ENCODE data around the gene TMEM248.
"Not testable (repeated sequence)": the region's sequence is repeated elsewhere in the genome, so short reads cannot be mapped to it uniquely, and the experiment has no call there.

TMEM248 gene, protein sequence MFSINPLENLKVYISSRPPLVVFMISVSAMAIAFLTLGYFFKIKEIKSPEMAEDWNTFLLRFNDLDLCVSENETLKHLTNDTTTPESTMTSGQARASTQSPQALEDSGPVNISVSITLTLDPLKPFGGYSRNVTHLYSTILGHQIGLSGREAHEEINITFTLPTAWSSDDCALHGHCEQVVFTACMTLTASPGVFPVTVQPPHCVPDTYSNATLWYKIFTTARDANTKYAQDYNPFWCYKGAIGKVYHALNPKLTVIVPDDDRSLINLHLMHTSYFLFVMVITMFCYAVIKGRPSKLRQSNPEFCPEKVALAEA

DNA sequence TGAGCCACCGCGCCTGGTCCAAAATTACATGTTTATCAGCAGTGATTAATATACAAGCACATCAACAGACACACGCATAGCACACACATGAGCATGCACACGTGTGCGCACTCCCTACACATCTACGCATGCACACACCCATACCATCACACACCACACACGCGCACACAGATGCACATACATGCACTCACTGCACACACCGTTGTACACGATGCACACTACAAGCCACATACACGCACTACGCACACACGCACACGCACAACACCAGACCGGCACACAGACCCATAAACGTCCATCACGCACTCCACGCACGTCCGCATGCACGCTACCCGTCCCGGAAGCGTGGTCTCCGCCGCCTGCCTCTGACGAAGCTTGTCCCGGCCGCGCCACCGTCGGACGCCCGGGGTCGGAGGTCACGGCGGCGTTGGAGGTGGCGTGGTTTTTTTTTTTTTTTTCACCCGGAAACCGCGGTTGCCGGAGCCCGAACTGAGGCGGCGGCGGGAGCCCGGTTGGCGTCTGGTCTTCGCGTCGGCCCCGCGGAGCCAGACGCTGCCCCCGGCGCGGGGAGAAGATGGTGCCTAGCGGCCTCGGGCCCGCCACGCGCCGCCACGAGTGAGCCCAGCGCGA, at the start of gene TMEM248:
Gene TMEM248 (plus strand): TSS at position 457 of the 627 bp plus-strand sequence. CDS start 20,641 bp downstream, outside the sequence.
- DNase-seq: peak; percentile 52

DNA sequence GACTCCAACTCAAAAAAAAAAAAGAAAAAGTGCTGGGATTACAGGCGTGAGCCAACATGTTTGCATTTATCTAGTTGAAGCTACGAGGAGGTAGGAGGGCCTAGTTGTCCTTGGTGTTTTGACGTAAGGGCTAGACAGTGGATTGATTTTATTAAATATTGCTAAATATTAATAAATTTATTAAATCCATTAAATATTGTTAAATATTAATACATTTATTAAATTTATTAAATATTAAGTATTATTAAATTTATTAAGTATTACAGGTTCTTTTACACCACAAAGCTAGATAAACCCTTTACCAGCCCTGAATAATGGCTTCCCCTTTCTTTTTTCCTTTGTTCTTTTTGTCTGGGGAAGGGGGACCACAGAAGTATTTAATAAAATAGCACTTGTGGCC, 47.5 kb upstream of the TMEM248 start:
- no peak for DNase-seq

DNA sequence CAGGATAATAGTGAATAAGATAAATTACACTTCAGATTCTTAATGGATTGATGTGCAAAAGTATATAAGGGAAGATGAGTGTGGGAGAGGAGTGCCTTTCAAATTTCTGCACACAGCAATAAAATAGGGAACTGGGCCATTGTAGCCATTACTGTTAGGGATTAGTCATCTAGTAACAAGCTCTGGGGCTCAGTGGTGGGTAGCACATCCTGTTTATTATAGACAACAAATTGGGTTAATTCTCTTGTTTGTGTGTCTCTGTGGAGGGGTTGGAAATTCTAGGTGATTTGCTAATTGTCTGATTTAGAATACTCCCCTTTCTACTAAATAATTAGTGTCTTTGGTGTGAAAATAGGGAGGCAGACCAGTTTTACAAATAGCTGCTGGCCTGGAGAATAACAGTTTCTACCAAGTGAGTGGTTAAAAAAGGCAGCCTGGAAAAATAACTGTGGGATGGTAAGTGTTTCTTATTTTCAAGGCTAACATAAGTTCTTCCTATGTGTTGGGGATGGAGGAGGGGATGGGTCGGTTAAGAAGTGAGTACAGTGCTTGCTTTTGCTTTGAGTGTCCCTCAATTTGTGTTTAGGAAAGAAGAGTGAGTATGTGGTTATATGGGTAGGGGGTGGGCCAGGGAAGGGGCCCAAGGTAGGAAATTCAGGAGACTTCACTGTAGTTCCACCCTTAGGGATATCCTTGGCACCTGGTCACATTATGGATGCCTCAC, 43.3 kb upstream of the TMEM248 start:
- DNase-seq: no peak

DNA sequence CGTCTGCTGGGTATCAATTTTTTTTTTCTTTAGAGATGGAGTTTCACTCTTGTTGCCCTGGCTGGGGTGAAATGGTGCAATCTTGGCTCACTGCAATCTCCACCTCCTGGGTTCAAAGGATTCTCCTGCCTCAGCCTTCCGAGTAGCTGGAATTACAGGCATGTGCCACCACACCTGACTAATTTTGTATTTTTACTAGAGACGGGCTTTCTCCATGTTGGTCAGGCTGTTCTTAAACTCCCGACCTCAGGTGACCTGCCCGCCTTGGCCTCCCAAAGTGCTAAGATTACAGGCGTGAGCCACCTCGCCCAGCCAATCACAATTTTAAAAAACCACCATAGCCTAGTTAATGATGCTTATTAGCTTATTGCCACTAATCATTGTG, 42.7 kb upstream of the TMEM248 start:
- DNase-seq: not testable (repeated sequence)

DNA sequence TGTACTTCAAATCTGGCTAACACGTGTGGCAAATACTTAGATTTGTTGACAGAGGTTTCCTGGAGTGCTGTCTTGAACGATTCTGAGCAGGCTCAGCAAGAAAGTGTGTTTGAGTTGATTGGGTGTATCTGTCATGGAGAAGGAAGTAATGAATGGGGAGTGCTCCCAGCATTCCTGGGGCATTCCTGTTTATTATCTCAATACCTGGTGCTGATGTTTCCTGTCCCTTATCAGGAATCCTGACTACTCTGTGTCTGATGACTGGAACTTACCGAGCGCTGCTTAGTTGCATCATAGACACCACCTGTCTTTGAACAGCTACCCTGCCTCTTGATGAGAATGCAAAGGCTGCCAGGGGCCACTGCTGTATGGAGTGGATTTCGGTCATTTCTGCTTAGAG, 41.0 kb upstream of the TMEM248 start:
- DNase-seq: no peak

DNA sequence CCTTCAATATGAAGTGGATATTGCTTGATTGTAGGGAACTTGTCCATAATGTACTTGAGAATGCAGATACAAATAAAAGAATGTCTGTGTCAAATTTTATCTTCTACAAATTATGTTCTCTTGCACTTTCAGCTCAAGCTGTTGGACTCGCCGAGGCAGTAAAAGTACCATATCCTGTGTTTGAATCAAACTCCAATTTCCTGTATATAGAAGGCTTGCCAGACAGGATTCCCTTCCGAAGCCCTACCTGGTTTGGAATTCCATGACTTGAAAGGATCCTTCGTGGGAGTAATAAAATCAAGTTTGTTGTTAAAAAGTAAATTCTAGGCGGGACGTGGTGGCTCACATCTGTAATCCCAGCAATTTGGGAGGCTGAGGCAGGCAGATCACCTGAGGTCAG, 40.4 kb upstream of the TMEM248 start:
- not testable (repeated sequence) for DNase-seq

DNA sequence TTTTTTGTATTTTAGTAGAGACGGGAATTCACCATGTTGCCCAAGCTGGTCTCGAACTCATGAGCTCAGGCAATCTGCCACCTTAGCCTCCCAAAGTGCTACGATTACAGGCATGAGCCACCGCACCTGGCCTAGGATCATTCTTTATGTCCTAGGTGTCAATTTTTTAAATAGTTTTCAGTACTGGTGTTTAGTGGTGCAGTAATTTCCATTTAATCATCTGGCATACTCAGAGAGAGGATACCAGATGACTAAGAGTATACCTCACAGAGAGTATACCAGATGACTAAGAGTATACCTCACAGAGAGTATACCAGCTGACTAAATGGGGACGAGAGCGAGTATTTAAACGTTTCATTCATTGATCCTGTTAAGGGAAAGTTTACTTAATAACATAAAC, 37.3 kb upstream of the TMEM248 start:
- no peak for DNase-seq

DNA sequence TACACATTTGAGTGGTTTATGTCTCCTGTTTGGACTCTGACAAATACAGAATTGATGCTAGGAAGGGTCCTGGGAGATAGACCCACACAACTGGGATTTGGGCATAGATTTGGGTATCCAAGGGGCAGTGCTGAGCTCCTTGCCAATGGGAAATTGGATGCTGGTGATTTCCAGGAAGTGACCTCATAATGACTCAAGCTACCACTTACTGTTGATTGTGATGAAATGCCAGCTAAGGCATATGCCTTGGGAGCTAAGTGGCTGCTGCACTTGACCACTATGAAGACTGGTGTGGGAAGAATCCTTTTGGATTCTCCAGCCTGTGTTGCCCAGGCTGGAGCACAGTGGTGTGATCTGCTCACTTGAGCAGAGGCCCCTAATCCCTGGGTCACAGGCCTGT, 36.5 kb upstream of the TMEM248 start:
- not testable (repeated sequence) for DNase-seq

DNA sequence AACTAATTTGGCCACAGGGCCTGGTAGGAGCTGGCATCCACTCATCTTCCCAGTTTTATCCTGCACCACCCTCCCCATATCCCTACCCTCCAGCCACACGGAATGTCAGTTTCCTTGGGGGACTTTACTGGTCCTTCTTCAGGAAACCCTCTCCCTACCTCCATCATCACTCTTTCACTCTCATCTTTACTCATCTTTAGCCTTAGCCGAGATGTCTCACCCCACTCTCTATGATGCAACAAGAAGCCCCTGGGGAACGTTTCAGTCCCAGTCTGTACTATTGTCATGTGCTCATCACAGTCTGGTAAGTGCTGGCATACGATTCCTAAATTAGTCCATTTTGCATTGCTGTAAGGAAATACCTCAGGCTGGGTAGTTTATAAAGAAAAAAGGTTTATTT, 34.9 kb upstream of the TMEM248 start:
- DNase-seq: no peak

DNA sequence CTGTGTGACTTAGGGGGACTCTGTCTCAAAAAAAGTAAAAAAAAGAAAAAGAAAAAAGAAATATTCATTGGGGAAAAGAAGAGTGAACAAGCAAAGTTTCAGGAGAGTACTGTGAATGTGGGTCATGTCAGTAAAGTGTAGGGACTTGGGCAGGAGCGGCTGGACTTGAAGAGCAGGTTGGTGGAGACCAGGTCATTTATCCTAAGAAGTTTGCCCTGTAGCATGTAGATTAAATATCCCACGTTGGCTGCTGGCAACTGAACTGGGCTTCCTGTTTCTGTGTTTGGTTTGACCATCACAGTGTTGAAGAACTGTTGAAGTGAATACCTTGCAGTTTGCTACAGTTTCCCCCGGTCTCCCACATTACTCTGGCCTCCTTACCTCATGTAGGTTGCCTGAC, 32.8 kb upstream of the TMEM248 start:
- DNase-seq: not testable (repeated sequence)

DNA sequence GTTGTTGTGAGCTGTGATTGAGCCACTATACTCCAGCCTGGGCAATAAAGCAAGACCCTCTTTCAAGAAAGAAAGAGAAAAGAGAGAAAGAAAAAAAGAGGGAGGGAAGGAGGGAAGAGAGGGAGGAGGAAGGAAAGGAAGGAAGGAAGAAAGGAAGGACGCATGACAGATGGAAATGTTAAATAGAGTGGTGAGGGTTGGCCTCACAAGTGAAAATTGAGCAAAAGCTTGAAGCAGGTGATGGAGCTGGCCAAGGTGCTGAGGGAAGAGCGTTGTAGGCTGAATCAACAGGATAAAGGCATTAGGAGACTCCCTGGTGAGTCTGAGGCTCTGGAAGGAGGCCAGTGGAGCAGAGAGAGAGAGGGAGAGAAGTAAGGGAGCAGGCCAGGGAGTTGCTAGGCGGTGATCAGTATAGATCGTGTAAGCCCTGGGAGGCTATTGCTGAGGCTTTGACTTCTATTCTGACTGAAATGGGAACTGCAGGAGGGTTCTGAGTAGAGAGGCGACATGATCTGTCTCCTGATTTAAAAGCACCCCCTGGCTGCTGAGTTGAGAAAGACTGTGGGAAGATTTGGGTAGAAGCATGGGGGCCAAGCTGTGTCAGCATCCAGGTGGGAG, 26.5 kb upstream of the TMEM248 start:
- no peak for DNase-seq

DNA sequence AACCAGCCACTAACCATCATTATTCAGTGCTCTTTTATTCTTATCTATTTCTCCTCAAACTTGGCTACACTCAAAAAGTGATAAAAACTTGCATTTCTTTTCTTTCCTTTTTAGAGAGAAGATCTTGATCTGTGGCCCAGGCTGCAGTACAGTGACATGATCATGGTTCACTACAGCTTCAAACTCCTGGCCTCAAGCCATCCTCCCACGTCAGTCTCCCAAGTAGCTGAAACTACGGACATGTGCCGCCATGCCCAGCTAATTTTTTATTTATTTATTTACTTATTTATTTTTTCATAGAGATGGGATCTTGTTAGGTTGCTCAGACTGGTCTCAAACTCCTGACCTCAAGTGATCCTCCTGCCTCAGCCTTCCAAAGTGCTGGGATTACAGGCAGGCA, 24.6 kb upstream of the TMEM248 start:
- no peak for DNase-seq

DNA sequence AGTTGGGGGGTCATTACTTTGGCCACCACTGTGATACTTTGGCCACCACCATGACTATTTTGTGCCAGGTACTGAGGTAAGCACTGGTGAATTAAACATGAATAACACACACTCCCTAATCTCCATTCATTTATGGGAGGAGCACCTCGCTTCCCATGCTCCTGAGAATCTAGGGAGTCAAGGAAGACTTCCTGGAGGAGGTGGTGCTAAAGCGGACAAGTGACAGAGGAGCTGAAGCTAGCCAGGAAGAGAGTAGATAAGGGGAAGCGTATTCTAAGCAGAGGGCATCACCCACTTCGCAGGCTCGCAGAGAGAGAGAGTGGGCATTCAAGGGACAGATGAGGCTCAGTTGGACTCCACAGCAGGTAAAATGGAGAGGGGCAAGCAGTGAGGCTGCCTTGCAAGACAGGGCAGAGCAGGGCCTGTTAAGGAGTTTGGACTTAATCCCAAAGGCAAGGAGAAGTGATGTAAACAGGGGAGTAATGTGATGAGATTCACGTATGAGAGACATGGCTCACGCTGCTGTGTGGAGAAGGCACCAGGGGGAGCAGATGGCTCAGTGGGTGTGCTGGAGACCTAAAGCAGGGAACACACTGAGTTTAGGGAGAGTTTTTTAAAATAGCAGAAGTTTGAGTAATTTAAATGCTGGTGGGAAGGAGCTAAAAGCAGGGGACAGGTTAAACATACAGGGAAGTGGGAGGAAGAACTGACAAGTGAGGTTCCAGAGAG, 21.3 kb upstream of the TMEM248 start:
- DNase-seq: no peak

DNA sequence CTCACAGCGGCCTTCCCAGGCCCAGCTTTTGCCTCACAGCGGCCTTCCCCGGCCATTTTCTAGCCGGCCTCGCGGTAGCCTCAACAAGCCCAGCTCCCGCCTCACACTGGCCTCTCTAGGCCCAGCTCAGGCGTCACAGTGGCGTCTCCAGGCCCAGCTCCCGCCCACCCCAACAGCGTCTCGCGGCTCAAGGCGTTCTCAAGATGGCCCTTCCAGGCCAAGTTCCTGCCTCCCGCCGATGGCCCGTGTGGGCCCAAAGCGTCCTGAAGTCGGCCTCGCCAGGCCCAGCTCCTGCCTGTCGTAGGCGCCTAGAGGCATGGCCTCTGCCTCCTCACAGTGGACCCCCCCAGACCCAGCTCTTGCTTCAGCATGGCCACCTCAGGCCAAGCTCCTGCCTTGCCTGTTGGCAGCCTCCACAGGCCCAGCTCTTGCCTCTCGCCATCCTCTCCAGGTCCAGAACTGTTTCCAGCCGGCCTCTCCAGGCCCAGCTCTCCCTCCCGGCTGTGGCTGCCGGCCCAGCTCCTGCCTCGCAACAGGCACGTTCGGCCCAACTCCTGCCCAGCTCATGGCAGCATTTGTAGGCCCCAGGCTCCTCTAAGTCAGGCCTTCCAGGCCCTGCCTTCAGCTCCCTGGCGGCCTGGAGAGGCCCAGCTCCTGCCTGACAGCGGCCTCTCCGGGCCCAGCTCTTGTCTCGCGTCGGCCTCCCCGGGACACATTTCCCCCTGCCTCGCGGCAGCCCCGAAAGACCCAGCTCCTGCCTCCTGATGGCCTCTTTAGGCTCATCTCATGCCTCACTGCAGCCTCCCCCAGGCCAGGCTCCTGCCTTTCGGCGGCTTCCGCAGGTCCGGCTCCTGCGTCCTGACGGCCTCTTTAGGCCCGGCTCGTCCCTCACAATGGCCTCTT, 18.8 kb upstream of the TMEM248 start:
- DNase-seq: no peak

DNA sequence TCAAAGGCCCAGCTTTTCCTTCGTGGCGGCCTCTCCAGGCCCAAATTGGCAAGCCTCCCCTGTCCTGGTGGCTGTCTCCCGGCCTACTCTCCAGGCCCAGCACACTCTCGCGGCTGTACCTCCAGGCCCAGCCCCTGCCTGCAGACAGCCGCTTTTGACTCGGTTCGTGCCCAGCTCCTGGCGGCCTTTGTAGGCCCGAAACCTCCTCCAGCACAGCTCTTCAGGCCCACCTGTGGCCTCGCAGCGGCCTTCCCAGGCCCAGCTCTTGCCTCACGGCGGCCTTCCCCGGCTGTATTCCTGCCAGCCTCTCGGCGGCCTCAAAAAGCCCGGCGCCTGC, 18.2 kb upstream of the TMEM248 start:
- no peak for DNase-seq

DNA sequence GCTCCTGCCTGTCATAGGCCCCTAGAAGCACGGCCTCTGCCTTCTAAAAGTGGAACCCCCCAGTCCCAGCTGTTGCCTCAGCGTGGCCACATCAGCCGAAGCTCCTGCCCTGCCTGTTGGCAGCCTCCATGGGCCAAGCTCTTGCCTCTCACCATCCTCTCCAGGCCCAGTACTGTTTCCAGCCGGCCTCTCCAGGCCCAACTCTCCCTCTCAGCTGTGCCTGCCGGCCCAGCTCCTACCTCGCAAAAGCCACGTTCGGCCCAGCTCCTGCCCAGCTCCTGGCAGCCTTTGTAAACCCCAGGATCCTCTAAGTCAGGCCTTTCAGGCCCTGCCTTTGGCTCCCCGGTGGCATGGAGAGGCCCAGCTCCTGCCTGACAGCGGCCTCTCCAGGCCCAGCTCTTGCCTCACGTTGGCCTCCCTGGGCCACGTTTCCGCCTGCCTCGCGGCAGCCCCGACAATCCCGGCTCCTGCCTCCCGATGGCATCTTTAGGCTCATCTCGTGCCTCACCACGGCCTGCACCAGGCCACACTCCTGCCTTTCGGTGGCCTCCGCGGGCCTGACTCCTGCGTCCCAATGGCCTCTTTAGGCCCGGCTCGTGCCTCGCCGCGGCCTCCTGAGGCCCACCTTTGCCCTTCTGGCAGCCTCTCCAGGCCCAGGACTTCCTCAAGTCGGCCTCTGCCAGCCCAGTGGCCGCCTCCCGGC, 17.5 kb upstream of the TMEM248 start:
- no peak for DNase-seq

DNA sequence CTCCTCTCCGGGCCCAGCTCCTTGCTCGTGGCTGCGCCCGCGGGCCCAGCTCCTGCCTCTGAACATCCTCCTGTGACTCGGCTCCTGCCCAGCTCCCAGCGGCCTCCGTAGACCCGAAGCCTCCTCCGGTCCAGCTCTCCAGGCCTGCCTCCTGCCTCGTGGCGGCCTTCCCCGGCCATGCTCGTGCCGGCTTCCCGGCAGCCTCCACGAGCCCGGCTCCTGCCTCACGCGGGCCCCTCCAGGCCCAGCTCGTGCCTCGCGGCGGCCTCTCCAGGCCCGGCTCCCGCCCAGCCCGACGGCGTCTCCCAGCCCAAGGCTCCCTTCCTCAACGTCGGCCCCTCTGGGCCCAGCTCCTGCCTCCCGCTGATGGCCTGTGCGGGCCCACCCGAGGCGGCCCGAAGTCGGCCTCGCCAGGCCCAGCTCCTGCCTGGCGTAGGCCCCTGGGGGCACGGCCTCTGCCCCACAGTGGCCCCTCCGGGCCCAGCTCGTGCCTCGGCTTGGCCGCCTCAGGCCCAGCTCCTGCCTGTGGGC, 16.9 kb upstream of the TMEM248 start:
- DNase-seq: no peak

DNA sequence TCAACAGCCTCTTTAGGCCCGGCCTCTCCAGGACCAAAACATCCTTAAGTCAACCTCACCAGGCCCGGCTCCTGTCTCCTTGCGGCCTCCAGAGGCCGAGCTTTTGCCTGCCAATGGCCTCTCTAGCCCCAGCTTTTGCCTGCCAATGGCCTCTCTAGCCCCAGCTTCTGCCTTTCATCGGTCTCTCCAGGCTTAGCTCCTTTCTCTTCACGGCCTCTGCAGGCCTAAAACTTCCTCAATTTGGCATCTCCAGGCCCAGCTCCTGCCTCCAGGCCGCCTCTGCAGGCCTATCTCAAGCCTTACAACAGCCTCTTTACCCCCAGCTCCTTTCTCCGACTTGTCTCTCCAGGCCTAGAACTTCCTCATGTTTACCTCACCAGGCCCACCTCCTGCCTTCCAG, 15.7 kb upstream of the TMEM248 start:
- DNase-seq: no peak

DNA sequence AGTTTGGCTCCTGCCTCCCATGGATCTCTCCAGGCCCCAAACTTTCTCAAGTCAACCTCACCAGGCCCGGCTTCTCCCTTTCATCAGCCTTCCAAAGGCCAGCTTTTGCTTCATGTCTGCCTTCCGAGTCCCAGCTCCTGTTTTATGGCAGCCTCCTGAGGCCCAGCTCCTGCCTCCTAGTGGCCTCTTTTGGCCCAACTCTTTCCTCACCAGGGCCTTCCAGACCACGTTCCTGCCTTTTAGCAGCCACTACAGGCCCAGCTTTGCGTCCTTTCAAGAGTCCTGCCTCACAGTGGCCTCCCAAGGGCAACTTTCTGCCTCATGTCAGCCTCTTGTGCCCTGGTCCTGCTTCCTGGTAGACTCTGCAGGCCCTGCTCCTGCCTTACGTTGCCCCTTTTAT, 15.3 kb upstream of the TMEM248 start:
- DNase-seq: no peak

DNA sequence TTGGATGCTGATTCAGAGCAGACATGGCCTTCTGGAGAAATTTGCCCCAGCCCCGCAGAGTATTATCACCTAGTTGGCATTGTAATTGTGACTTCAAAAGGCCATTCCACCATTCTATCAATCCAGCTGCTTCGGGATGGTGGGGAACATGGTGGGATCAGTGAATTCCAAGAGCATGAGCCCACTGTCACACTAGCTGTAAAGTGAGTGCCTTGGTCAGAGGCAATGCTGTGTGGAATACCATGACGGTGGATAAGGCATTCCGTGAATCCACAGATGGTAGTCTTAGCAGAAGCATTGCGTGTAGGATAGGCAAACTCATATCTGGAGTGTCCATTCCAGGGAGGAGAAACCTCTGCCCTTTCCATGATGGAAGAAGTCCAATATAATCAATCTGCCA, 13.3 kb upstream of the TMEM248 start:
- DNase-seq: no peak

DNA sequence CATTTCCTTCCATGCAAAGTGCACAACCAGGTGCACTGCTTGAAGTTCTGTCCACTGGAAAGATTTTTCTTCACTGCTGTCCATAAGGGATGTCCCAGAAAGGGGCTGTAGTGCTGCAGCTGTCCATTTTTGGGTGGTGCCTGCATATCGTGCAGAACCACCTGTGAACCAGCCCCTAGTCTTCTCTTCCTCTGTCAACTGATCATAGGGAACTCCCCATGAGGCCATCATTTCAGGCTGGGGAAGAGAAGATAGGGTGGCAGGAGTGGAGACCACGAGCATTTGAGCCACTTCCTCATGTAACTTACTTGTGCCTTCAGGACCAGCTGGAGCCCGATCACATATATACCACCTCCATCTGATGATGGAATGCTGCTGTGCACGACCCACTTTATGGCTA, 12.4 kb upstream of the TMEM248 start:
- DNase-seq: not testable (repeated sequence)

All from NCI-H1694 (cell line).